LoVo (cell line): ENCODE data around the gene ITPRID2.
A peak's percentile ranks its signal among the peaks of the same experiment; 100 is the strongest.

Experiments
- DNase-seq: peaks from one replicate; pipeline ENCODE4 v3.0.0-alpha.2; 2016; ENCODE audit warnings: low spot score

The ITPRID2 gene

GRCh38 chr2:181891258-181891965 lies at the start of gene ITPRID2:
TSS of gene ITPRID2 (plus strand) at chr2:181891730. CDS start at chr2:181892067, 337 bp downstream.
- DNase-seq: peak; percentile 91

DNA sequence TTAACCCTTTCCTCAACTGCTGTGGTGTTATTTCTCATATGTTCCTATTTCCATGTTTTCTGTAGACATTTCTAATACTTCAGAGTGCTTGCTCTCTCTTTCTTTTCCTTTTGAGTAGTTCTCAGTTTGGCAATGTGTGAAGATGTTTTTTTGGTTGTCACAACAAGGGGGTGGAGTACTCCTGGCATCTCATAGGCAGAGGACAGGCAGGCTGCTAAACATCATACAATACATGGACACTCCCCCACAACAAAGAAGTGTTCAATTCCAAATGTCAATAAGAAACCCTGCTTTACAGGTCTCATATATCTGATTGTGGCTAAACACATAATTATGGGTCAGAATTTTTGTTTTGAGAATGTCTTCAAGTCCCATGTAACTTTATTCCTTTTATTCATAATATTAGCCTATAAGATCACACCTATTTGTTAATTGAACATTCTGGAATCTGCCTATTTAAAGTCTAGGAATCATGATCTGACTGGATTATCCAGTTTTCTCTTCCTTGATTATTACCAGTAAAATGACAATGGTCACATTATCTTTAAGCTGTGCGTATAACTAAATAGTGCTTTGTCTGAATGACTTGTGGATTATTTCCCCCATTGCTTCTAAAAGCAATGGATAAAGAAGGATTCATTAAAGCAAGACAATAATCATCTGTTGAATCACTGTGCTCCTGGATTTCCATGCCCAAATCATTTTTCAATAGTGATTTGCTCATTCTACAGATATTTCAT lies 46.8 kb upstream of the ITPRID2 start:
- DNase-seq: no peak

GRCh38 chr2:181846399-181847197 lies 44.9 kb upstream of the ITPRID2 start:
- DNase-seq: no peak

DNA sequence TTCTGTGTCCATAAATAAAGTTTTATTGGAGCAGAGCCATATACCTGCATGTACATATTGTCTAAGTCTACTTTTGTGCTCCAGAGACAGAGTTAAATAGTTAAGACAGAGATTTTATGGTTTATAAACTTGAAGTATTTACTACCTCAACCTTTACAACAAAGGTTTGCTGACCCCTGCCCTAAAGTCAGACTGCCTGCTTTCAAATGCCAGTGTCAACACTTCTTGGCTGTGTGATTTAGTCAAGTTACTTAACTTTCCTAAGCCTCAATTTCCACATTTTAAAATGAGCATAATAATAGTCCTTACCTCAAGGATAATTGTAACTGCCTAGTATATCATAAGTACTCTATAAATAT lies 44.4 kb upstream of the ITPRID2 start:
- DNase-seq: no peak

- no peak for DNase-seq
These were observed 43.8 kb upstream of the ITPRID2 start for GRCh38 chr2:181847702-181848101.

GRCh38 chr2:181848261-181848886 lies 43.2 kb upstream of the ITPRID2 start:
- DNase-seq: no peak

DNA sequence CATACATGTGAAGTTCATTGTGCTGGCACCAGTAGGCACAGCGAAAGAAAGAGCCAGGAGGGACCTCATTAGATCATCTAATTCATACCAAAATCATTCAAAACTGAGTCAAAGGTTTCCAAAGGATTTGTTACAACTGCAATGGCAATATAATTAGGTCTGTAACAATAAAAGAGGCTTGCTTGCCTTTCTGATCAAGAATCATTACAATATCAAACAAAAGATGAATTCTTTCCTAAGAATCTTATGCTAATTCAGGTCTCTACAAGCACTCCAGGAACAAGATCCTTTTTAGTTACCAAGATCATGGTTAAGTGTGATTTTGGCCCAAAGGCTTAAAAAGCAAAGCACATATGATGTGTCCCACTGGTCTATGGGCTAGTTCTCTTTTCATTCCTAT lies 41.9 kb upstream of the ITPRID2 start:
- no peak for DNase-seq

DNA sequence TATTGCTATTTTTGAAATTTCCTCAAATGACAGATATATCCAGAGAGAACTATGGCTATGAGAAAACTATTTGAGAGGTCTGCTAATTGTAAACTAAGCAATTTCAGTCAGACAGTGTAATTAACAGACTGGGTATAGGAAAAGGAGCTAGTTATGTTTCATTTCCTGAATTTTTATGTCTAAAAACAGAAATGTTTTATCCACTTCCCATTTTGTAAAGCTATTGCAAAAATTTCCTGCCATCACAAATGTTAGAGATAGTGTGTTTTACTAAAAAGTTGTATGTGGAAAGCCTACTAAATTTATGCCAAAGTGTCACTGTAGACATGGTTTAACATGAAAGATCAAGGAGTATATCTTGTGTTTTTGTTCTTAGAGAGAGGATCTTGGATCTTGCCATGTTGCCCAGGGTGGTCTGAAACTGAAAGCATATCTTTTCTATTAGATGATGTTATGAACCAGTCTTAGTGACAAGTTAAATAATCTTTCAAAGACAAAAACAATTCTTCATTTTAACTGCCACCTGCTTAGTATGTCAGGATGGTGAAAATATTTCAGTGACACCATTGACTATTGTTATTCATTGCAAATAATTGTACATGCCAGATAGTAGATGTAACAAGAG lies 40.5 kb upstream of the ITPRID2 start:
- no peak for DNase-seq

DNA sequence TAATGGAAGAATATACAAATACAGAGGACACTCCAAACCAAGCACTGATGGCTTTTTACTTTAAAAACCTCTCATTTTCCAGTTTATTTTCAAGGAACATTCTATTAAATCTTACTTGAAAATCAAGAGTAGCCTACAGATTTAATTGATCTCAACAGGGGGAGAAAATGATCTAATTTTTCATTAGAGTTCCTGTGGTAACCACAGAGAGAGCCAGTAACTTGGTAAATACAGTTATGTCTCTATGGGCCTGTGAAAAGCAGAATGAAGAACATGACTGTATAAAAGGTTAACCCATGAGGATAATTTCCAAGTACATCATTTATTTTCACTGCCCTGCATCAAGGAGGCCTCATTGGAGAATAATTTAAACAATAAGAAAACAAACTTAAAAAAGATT lies 39.8 kb upstream of the ITPRID2 start:
- DNase-seq: no peak

GRCh38 chr2:181853696-181854095 lies 37.8 kb upstream of the ITPRID2 start:
- DNase-seq: no peak

DNA sequence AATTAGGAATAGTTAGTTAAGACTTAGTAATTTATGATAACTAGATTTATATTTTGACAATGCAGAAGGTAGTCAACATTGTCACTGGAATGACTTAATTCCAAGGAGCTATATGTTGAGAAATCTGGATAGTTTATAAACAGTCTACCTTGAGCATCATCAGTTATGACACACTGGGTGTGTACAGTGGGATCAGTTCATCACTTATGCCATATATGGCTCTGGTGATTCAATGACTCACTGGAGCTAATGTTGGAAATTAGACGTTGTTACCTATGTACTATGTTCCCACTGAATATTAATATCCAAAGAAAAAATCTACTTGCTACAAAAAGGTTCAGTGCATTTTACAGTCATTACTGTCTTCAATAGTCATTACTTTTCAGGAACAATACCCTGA lies 34.0 kb upstream of the ITPRID2 start:
- peak; percentile 30 for DNase-seq

GRCh38 chr2:181858600-181858999 lies 32.9 kb upstream of the ITPRID2 start:
- DNase-seq: no peak

DNA sequence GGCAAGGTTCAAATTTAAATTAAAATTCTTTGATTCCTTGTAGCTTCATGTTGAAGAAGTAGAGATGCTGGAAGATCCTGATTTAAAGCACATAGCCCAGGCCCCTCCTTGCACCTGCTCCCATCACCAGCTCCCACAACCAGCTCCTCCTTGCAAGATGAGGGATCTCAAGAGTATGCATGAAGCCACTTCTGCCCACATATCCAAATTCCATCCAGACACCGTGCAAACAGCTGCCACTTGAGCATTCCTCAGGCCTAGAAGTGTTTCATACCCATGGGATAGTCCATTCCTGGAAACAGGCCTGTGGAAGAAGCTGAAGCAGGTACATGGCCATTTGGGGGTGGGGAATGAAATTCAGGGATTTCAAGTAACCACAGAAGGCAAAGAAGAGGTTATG lies 32.4 kb upstream of the ITPRID2 start:
- no peak for DNase-seq

DNA sequence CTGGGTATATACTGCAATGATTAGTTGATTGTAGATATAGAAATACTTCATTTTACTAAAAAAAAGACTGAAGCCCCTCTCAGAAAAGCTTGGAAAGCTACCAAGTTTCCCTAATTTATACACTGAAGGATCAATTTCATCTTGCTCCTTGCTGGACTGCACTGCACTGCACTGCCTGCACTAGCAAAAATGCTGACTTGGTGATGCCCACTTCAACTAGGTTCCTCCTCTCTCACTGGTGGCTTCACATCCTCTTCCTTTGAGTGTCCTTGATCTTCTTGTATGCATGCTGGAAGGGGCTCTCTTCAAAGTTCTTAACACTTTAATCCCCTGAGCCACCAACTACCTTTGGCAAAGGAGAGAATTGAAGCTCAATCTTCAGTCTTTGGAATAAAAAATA lies 31.7 kb upstream of the ITPRID2 start:
- DNase-seq: no peak

DNA sequence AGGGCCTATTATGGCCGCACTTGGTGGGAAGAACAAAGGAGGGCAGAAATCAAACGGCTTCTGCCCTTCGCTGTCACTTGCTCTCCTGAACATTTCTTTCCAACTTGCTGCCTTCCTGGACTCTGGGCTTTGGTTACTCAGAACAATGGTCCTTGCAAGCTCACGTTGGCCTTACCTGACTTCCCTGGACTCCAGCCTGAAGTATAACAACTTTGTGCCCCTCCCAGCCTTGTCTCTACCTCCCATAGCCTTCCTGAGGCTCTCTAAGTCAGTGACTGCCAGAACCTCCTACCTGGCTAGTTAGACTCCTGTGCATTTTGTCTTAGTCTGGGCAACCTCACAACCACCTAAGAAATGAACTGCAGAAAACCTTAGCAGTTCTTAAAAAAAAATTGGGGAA lies 30.2 kb upstream of the ITPRID2 start:
- no peak for DNase-seq

DNA sequence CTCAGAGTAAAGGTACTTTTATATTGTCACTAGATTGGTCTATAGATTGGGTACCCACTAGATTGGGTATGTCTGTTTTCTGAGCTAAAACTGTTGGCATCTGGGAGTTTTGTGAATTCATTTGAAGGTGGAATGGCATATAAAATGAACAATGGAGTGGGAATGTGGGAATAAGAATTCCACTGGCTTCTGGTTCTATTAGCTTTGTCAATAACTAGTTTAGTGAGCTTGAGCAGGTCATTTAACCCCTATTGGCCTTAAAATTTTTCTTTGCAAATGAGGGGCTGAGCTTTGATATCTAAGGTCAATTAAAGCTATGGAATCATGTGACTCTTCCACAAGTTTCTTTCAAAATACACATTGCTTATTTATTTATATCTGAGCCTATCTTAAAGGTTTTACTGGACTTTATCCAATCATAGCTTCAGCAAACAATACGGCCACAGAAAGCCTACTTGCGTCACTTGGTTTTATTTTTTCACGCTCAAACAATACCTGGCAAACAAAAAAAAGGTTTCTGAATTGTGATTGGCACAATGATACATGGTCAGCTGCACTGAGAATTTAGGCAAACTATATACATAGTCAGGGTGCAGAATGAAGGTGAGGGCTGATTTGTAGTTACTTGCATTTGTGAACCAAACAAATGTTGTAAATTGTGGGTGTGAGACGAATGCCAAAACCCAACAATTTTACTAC lies 28.8 kb upstream of the ITPRID2 start:
- no peak for DNase-seq

GRCh38 chr2:181872178-181872577 lies 19.4 kb upstream of the ITPRID2 start:
- DNase-seq: no peak

DNA sequence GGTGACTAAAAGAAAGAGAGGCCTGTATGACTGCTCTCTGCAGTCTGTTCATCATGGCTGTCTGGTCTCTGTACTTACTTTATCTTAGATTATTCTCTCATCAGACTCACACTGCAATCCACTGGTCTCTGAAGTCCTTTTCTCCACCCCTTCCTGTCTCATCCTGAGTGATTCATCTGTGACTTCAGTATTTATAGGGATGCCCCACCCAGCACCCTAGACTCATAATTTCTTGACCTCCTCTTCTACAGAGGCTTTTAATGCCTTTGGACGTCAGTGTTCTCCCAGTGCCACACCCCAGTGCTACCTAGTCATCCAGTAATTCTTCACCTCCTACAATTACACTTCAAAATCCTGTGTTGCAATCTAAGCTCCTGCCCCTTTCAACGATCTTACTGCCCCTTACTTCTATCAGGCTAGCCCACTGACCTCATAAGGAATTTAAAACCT lies 14.9 kb upstream of the ITPRID2 start:
- peak; percentile 94 for DNase-seq

- DNase-seq: peak; percentile 34
These were observed 14.3 kb upstream of the ITPRID2 start for GRCh38 chr2:181877181-181877664.

DNA sequence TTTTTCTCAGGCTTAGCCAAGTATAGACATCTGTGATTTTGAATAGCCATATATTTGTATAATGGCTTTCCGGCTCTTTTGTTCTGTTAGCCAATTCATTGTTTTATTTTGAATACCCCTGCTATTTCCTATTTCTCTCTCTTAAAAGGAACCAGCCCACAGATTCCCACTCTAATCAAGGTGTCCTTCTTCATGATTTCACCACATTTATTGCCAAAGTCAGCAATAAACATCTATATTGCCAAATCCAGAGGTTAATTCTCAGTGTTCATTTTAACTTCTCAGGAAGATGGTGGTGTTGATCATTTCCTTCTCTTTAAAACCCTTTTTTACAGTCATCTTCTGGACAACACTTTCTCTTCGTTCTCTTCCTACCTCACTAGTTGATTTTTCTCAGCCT lies 13.1 kb upstream of the ITPRID2 start:
- DNase-seq: no peak

- no peak for DNase-seq
These were observed 12.2 kb upstream of the ITPRID2 start for GRCh38 chr2:181879295-181879694.
